GM23248 (cell line): Measurements from ENCODE around the gene SLC25A38. TPM values are rescaled to one million over a fixed set of nuclear protein-coding genes. Genes with fewer than 3 reads are reported as not detected.
A peak's percentile ranks its signal among the peaks of the same experiment; 100 is the strongest.

Experiments
- DNase-seq: peaks from one replicate; pipeline ENCODE4 v3.0.0-alpha.2; 2015
- H2AFZ ChIP-seq: fragments of 200-600 bp; sonication (generic); 2 replicates; pipeline ENCODE4 v1.6.1; 2016; ENCODE audit warnings: antibody characterized with exemption
- H3F3A ChIP-seq: fragments of 200-600 bp; sonication (generic); 2 replicates; pipeline ENCODE4 v1.6.1; 2016; ENCODE audit warnings: mild to moderate bottlenecking, antibody characterized with exemption, mixed run types; ENCODE audit not compliant: insufficient read depth
- H3K27ac ChIP-seq: fragments of 200-600 bp; sonication (generic); 2 replicates; pipeline ENCODE4 v1.5.1; 2016; ENCODE audit warnings: mild to moderate bottlenecking
- H3K27me3 ChIP-seq: fragments of 200-600 bp; sonication (generic); replicated peaks from 2 replicates; pipeline ENCODE4 v1.6.1; 2016; ENCODE audit warnings: mild to moderate bottlenecking; ENCODE audit not compliant: insufficient read depth
- H3K36me3 ChIP-seq: fragments of 200-600 bp; sonication (generic); 2 replicates; pipeline ENCODE4 v1.6.1; 2016; ENCODE audit warnings: low read depth, mild to moderate bottlenecking
- H3K4me1 ChIP-seq: fragments of 200-600 bp; sonication (generic); 2 replicates; pipeline ENCODE4 v1.6.1; 2016; ENCODE audit warnings: mild to moderate bottlenecking; ENCODE audit not compliant: insufficient read depth
- H3K4me2 ChIP-seq: fragments of 200-600 bp; sonication (generic); one replicate; pipeline ENCODE4 v1.6.1; 2016; ENCODE audit warnings: mild to moderate bottlenecking; ENCODE audit not compliant: unreplicated experiment
- H3K4me3 ChIP-seq: fragments of 200-600 bp; sonication (generic); 2 replicates; pipeline ENCODE4 v1.5.1; 2016; ENCODE audit warnings: mild to moderate bottlenecking
- H3K79me2 ChIP-seq: fragments of 200-600 bp; sonication (generic); 2 replicates; pipeline ENCODE4 v1.6.1; 2016; ENCODE audit warnings: mild to moderate bottlenecking; ENCODE audit not compliant: insufficient read depth
- H3K9ac ChIP-seq: fragments of 200-600 bp; sonication (generic); 2 replicates; pipeline ENCODE4 v1.6.1; 2016; ENCODE audit warnings: mild to moderate bottlenecking
- H3K9me2 ChIP-seq: fragments of 200-600 bp; sonication (generic); 2 replicates; pipeline ENCODE4 v1.6.1; 2016; ENCODE audit warnings: mixed run types, mild to moderate bottlenecking, moderate library complexity; ENCODE audit not compliant: insufficient read depth
- H3K9me3 ChIP-seq: fragments of 200-600 bp; sonication (generic); one replicate; pipeline ENCODE4 v1.6.1; 2017; ENCODE audit warnings: low read depth
- H4K20me1 ChIP-seq: fragments of 200-600 bp; sonication (generic); 2 replicates; pipeline ENCODE4 v1.6.0; 2016; ENCODE audit not compliant: insufficient read depth
- EZH2 ChIP-seq: fragments of 200-600 bp; sonication (generic); IDR thresholded peaks from 2 replicates; pipeline ENCODE4 v1.6.1; 2018; ENCODE audit warnings: antibody characterized with exemption, mild to moderate bottlenecking; ENCODE audit not compliant: insufficient read depth, poor library complexity, severe bottlenecking
- EZH2phosphoT487 ChIP-seq: fragments of 200-600 bp; sonication (generic); IDR thresholded peaks from 2 replicates; pipeline ENCODE4 v1.6.1; 2018; ENCODE audit warnings: antibody characterized with exemption, moderate library complexity, mild to moderate bottlenecking, low read depth; ENCODE audit not compliant: insufficient read depth
- WGBS, 2 experiments: methylation state at CpG; one replicate each; pipeline ENCODE4 v1.1.6; 2015 to 2017; ENCODE audit warnings: low lambda C conversion rate in 2 of 2, low coverage in 1 of 2; ENCODE audit errors: missing lambda C conversion rate in 2 of 2; 5-methylcytosine and 5-hydroxymethylcytosine counted together
- in situ Hi-C: fragments of 300-500 bp; cut with MboI; formaldehyde crosslinking; loops from 2 replicates; pipeline ENCODE4 v1.15.0; 2020
- polyA plus RNA-seq: library from polyadenylated mRNA; unstranded; fragments of >200 nt; fragmentation: Nextera tagmentation; extraction: Ambion mirVana; gene quantifications from 2 replicates; pipeline ENCODE4 v1.2.1, GENCODE V29; 2016
- total RNA-seq: library from RNA; depleted of rRNA; stranded (reverse); fragments of >200 nt; shearing (Covaris generic); gene quantifications from 2 replicates; pipeline ENCODE4 v1.2.3, GENCODE V29; 2014

SLC25A38 gene
- total and polyA plus RNA-seq, 2 experiments from 2014 or later = 23.9 to 40.1 TPM

- H3K4me2 ChIP-seq = no peak overlapping the region
- H3K9me3 ChIP-seq = no peaks in the 10 kb centered on the region
- in situ Hi-C loops = no loop called here
- 57 to 58% methylated on average over 2 of the region's 2 CpGs for WGBS, 2 experiments
- no peaks in the 10 kb centered on the region for H3K27me3 ChIP-seq
- no peak overlapping the region for H3K27ac ChIP-seq
- H3K36me3 ChIP-seq = peaks cover 8% of the 10 kb centered on the region; the same call in 1 of the 2 replicates
- DNase-seq = no peak
- no peaks in the 10 kb centered on the region for H3K4me1 ChIP-seq
- TF ChIP-seq EZH2 (no peak), EZH2phosphoT487 (no peak)
- H3K9ac ChIP-seq = no peak overlapping the region
- no peaks in the 10 kb centered on the region for H4K20me1 ChIP-seq
- no peak overlapping the region for H2AFZ ChIP-seq
- peaks cover under 1% of the 10 kb centered on the region; the same call in 1 of the 2 replicates for H3F3A ChIP-seq
- H3K9me2 ChIP-seq = no peaks in the 10 kb centered on the region
- H3K4me3 ChIP-seq = no peak overlapping the region
- peaks cover 4% of the 10 kb centered on the region for H3K79me2 ChIP-seq
Measured at GRCh38 chr3:39401983-39402382, 18.8 kb downstream of the SLC25A38 start.

DNA sequence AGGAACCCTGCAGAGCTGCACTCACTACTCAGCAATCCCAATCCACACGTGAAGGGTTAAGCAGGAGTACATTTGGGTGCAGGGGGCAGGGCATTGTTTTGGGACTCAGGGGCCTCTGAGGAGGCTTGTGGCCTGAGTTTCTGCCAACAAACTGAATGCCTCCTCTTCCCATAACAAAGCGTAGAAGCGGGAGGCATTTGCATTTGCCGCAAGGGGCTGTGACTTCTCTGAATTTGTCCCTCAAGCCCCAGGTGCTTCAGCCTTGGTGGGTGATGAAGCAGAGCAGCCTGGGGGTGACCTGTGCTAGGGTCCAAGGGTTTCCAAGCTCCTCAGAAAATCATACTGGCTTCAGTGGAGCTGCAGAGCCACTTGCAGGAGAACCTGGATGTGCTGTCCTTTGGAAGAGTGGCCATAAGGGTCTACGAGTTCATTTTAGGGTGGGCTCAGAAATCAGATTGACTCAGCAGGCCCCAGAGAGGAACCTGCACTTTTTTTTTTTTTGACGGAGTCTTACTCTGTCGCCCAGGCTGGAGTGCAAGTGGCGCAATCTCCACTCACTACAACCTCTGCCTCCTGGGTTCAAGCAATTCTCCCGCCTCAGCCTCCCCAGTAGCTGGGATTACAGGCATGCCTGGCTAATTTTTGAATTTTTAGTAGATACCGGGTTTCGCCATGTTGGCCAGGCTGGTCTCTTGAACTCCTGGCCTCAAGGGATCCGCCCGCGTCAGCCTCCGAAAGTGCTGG lies 21.9 kb downstream of the SLC25A38 start:
- Histone ChIP-seq H3F3A (peaks cover 29% of the 10 kb centered on the region), H3K4me2 (no peak overlapping the region), H3K36me3 (peaks cover 22% of the 10 kb centered on the region), H3K4me3 (no peak overlapping the region), H3K9me2 (no peaks in the 10 kb centered on the region), H2AFZ (no peak overlapping the region), H3K9ac (no peak overlapping the region), H4K20me1 (peaks cover 4% of the 10 kb centered on the region; the same call in 1 of the 2 replicates), H3K9me3 (no peaks in the 10 kb centered on the region), H3K79me2 (peaks cover 36% of the 10 kb centered on the region), H3K27me3 (no peaks in the 10 kb centered on the region), H3K27ac (no peak overlapping the region), H3K4me1 (peaks cover 24% of the 10 kb centered on the region)
- in situ Hi-C loops = no loop called here
- DNase-seq = no peak
- 77 to 80% methylated on average over 15 of the region's 15 CpGs for WGBS, 2 experiments
- TF ChIP-seq EZH2phosphoT487 = no peak

DNA sequence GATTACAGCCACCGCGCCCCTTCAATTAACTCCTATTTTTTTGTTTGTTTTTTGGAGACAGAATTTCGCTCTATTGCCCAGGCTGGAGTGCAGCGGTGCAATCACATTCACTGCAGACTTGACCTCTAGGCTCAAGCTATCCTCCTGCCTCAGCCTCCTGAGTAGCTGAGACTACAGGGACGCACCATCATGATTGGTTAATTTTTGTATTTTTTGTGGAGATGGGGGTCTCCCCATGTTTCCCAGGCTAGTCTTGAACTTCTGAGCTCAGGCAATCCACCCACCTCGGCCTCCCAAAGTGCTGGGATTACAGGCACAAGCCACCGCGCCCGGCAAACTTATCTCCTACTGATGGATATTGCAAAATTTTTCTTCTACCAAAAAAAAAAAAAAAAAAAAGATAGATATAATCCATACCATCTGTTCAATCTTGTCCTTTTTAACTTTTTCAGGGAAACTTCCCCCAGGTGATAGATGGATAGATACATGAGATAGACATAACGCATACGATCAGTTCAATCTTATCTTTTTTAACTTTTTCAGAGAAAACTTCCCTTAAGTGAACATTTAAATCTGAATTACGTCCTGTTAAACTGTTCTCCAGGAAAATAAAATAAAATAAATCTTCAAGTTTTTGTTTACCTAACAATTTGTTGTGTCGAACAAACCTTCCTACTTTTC lies 22.7 kb downstream of the SLC25A38 start:
- TF ChIP-seq EZH2 (no peak), EZH2phosphoT487 (no peak)
- H3K4me2 ChIP-seq = peak overlapping the region; percentile 81
- no peaks in the 10 kb centered on the region for H3K9me3 ChIP-seq
- peak overlapping the region; percentile 86 for H3K4me3 ChIP-seq
- peak overlapping the region; percentile 87 for H2AFZ ChIP-seq
- H3K9me2 ChIP-seq = no peaks in the 10 kb centered on the region
- 63 to 64% methylated on average over 13 of the region's 13 CpGs for WGBS, 2 experiments
- H3K27ac ChIP-seq = peak overlapping the region; percentile 81
- H3K4me1 ChIP-seq = peaks cover 27% of the 10 kb centered on the region
- H4K20me1 ChIP-seq = peaks cover 7% of the 10 kb centered on the region; the same call in 1 of the 2 replicates
- H3K36me3 ChIP-seq = peaks cover 27% of the 10 kb centered on the region
- DNase-seq = no peak
- H3F3A ChIP-seq = peaks cover 34% of the 10 kb centered on the region
- H3K9ac ChIP-seq = peak overlapping the region; percentile 95
- in situ Hi-C loops = no loop called here
- no peaks in the 10 kb centered on the region for H3K27me3 ChIP-seq
- peaks cover 41% of the 10 kb centered on the region for H3K79me2 ChIP-seq

GRCh38 chr3:39406368-39407258 lies 23.4 kb downstream of the SLC25A38 start, which contains the start of gene RPSA:
Gene RPSA, plus strand, starts transcription at chr3:39406720. Its CDS starts 934 bp downstream, at chr3:39407654.
- peak within 1 kb of the TSS; percentile 81 for H3K27ac ChIP-seq
- H3K9ac ChIP-seq = peak within 1 kb of the TSS; percentile 95
- 1 to 2% methylated on average over 49 to 55 of the region's 63 CpGs for WGBS, 2 experiments
- DNase-seq = peak; percentile 99
- in situ Hi-C loops = no loop called here
- H4K20me1 ChIP-seq = peaks cover 7% of the 10 kb centered on the region; the same call in 1 of the 2 replicates
- TF ChIP-seq EZH2 (no peak), EZH2phosphoT487 (no peak)
- H3K9me2 ChIP-seq = no peaks in the 10 kb centered on the region
- peaks cover 42% of the 10 kb centered on the region for H3F3A ChIP-seq
- H3K9me3 ChIP-seq = no peaks in the 10 kb centered on the region
- H3K27me3 ChIP-seq = no peaks in the 10 kb centered on the region
- H3K4me2 ChIP-seq = peak within 1 kb of the TSS; percentile 81
- H3K4me1 ChIP-seq = peaks cover 27% of the 10 kb centered on the region
- H3K79me2 ChIP-seq = peaks cover 41% of the 10 kb centered on the region
- peak within 1 kb of the TSS; percentile 87 for H2AFZ ChIP-seq
- peak within 1 kb of the TSS; percentile 86 for H3K4me3 ChIP-seq
- peaks cover 35% of the 10 kb centered on the region for H3K36me3 ChIP-seq
